IMR-90 (cell line): ENCODE measurements around the gene GPRC5D.

ENCODE experiments used
- NFE2L2 ChIP-seq: fragments of 150-350 bp; IDR thresholded peaks from 2 replicates; pipeline ENCODE4 v1.6.1; 2016; ENCODE audit warnings: low read depth, mild to moderate bottlenecking, low read length
- POLR2A ChIP-seq: IDR thresholded peaks from 2 replicates; pipeline ENCODE4 v1.6.1; 2012; ENCODE audit warnings: mild to moderate bottlenecking, low read depth, low read length
- RAD21 ChIP-seq: IDR thresholded peaks from 2 replicates; pipeline ENCODE4 v1.6.1; 2012; ENCODE audit warnings: low read length, improper control_type of control experiment
- RCOR1 ChIP-seq: IDR thresholded peaks from 2 replicates; pipeline ENCODE4 v1.6.1; 2012; ENCODE audit warnings: mild to moderate bottlenecking, low read length, improper control_type of control experiment; ENCODE audit not compliant: insufficient replicate concordance
- RFX5 ChIP-seq: IDR thresholded peaks from 2 replicates; pipeline ENCODE4 v1.8.0; 2012; ENCODE audit warnings: low read depth, mild to moderate bottlenecking, low read length, moderate library complexity
- SMC3 ChIP-seq: fragments of 150-350 bp; IDR thresholded peaks from 2 replicates; pipeline ENCODE4 v1.6.1; 2016; ENCODE audit warnings: low read depth, mild to moderate bottlenecking, antibody characterized with exemption, low read length, moderate library complexity
- TF ChIP-seq, protein P1 (sequence below): conservative IDR thresholded peaks from 2 replicates; pipeline ENCODE4 v1.5.1; 2012; ENCODE audit warnings: mild to moderate bottlenecking, low read depth, low read length, improper control_type of control experiment
- TF ChIP-seq, protein P2 (sequence below): fragments of 150-350 bp; IDR thresholded peaks from 2 replicates; pipeline ENCODE4 v1.6.1; 2017; ENCODE audit warnings: mild to moderate bottlenecking, antibody characterized with exemption, low read length, low read depth
- TF ChIP-seq, protein P3 (sequence below): fragments of 150-350 bp; IDR thresholded peaks from 2 replicates; pipeline ENCODE4 v1.6.1; 2016; ENCODE audit warnings: low read depth, mild to moderate bottlenecking, low read length, moderate library complexity, borderline replicate concordance

DNA sequence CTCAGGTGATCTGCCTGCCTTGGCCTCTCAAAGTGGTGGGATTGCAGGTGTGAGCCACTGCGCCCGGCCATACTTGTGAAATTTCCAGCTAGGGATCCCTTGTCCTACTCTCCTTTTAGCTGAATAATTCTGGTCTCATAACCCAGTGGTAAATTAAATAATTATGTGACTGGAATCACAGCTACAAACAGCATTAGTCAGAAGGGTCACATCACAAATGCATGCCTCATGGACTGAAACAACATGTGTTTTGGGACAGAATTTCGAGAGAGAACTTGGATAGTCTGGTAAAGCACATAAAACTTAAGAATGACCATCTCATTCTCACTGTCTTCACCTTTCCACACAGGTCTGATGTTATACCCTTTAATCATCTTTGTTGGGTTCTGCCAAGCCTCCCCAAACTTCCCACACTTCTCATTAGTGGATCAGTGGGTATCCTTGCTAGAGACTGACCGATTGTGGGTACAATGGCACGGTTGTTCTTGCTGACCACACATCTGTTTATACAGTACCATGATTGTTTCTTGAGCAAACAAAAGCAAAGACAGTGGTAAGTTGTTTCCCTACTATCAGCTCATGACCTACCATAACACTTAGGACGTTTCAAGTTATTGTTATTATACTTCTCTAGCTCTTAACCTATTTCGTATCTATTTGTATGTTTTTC is 5.1 kb downstream of the GPRC5D start:
- TF ChIP-seq POLR2A (no peak), SMC3 (no peak), RFX5 (no peak), RAD21 (no peak), RCOR1 (no peak), NFE2L2 (no peak)
- TF ChIP-seq, protein P1, sequence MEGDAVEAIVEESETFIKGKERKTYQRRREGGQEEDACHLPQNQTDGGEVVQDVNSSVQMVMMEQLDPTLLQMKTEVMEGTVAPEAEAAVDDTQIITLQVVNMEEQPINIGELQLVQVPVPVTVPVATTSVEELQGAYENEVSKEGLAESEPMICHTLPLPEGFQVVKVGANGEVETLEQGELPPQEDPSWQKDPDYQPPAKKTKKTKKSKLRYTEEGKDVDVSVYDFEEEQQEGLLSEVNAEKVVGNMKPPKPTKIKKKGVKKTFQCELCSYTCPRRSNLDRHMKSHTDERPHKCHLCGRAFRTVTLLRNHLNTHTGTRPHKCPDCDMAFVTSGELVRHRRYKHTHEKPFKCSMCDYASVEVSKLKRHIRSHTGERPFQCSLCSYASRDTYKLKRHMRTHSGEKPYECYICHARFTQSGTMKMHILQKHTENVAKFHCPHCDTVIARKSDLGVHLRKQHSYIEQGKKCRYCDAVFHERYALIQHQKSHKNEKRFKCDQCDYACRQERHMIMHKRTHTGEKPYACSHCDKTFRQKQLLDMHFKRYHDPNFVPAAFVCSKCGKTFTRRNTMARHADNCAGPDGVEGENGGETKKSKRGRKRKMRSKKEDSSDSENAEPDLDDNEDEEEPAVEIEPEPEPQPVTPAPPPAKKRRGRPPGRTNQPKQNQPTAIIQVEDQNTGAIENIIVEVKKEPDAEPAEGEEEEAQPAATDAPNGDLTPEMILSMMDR: no peak
- TF ChIP-seq, protein P2, sequence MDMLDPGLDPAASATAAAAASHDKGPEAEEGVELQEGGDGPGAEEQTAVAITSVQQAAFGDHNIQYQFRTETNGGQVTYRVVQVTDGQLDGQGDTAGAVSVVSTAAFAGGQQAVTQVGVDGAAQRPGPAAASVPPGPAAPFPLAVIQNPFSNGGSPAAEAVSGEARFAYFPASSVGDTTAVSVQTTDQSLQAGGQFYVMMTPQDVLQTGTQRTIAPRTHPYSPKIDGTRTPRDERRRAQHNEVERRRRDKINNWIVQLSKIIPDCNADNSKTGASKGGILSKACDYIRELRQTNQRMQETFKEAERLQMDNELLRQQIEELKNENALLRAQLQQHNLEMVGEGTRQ: no peak
- TF ChIP-seq, protein P3, sequence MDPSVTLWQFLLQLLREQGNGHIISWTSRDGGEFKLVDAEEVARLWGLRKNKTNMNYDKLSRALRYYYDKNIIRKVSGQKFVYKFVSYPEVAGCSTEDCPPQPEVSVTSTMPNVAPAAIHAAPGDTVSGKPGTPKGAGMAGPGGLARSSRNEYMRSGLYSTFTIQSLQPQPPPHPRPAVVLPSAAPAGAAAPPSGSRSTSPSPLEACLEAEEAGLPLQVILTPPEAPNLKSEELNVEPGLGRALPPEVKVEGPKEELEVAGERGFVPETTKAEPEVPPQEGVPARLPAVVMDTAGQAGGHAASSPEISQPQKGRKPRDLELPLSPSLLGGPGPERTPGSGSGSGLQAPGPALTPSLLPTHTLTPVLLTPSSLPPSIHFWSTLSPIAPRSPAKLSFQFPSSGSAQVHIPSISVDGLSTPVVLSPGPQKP: no peak
